Lung (tissue), 12 donors: ENCODE measurements around the gene DCLK2. TPM values are rescaled to one million over a fixed set of nuclear protein-coding genes. Genes with fewer than 3 reads are reported as not detected.

Source experiments
- ATAC-seq: fragments of 200-7000 bp; cut with Tn5 transposase; one replicate; pipeline ENCODE4 v1.9.1; 2020; ENCODE audit warnings: moderate number of reproducible peaks; ENCODE audit not compliant: insufficient read depth, low FRiP score
- DNase-seq, 3 donors: peaks; one replicate each; pipeline ENCODE4 v3.0.0-alpha.2; 2013 to 2017
- H3K27ac ChIP-seq, 2 donors: one replicate each; pipeline ENCODE4 v1.5.1; 2013; ENCODE audit warnings: mild to moderate bottlenecking in 2 of 2, moderate library complexity in 2 of 2, control low read depth in 1 of 2, inconsistent platforms in 1 of 2, low read depth in 1 of 2, low read length in 1 of 2
- H3K27me3 ChIP-seq, 3 donors: one replicate each; pipeline ENCODE4 v1.5.1; 2013; ENCODE audit warnings: low read length in 2 of 3; ENCODE audit not compliant: control insufficient read depth in 3 of 3, insufficient read depth in 3 of 3
- H3K36me3 ChIP-seq, 4 donors: one replicate each; pipeline ENCODE4 v1.5.1; 2013; ENCODE audit warnings: low read length in 4 of 4, mild to moderate bottlenecking in 1 of 4, moderate library complexity in 1 of 4; ENCODE audit not compliant: control insufficient read depth in 4 of 4, insufficient read depth in 4 of 4
- H3K4me1 ChIP-seq, 5 donors: one replicate each; pipeline ENCODE4 v1.5.1; 2013; ENCODE audit warnings: low read length in 5 of 5, mild to moderate bottlenecking in 2 of 5, moderate library complexity in 1 of 5; ENCODE audit not compliant: control insufficient read depth in 5 of 5, insufficient read depth in 5 of 5
- H3K4me3 ChIP-seq: one replicate; pipeline ENCODE4 v1.5.1; 2013; ENCODE audit warnings: mild to moderate bottlenecking, control low read depth, moderate library complexity
- H3K9ac ChIP-seq, 2 donors: one replicate each; pipeline ENCODE4 v1.5.1; 2013; ENCODE audit warnings: low read length in 2 of 2, control low read depth in 1 of 2; ENCODE audit not compliant: insufficient read depth in 1 of 2
- H3K9me3 ChIP-seq, 4 donors: one replicate each; pipeline ENCODE4 v1.5.1; 2013; ENCODE audit warnings: low read length in 3 of 4, mild to moderate bottlenecking in 1 of 4, moderate library complexity in 1 of 4; ENCODE audit not compliant: control insufficient read depth in 4 of 4, insufficient read depth in 3 of 4
- WGBS, 2 donors: extraction: QIAGEN DNeasy Blood & Tissue Kit; methylation state at CpG; one replicate each; pipeline ENCODE4 v1.1.7; 2013; 5-methylcytosine and 5-hydroxymethylcytosine counted together
- polyA plus RNA-seq, 2 donors: library from polyadenylated mRNA; stranded (reverse); fragments of 200-250 nt; gene quantifications; one replicate each; pipeline ENCODE4 v1.2.1, GENCODE V29; 2013
- total RNA-seq, 2 donors: library from RNA; depleted of rRNA in 1 of 2; stranded (reverse); fragments of >200 nt in 1 of 2; gene quantifications; one replicate each; pipeline ENCODE4 v1.2.1, GENCODE V29; 2014 to 2021
- TF ChIP-seq, protein P1 (sequence below): IDR thresholded peaks from 2 replicates; pipeline ENCODE4 v1.5.1; 2012; ENCODE audit warnings: mild to moderate bottlenecking; ENCODE audit errors: control extremely low read depth, extremely low read depth
- donor health status: control.
- donor health status: control.
- donor health status: Bipolar disorder and iron deficiency.
- donor health status: healthy.
- donor health status: DM: yes; HTN: yes; CAD: no.

DCLK2 gene
- total and polyA plus RNA-seq, 4 donors: 1.4 to 11.8 (median 2.7) TPM

DNA sequence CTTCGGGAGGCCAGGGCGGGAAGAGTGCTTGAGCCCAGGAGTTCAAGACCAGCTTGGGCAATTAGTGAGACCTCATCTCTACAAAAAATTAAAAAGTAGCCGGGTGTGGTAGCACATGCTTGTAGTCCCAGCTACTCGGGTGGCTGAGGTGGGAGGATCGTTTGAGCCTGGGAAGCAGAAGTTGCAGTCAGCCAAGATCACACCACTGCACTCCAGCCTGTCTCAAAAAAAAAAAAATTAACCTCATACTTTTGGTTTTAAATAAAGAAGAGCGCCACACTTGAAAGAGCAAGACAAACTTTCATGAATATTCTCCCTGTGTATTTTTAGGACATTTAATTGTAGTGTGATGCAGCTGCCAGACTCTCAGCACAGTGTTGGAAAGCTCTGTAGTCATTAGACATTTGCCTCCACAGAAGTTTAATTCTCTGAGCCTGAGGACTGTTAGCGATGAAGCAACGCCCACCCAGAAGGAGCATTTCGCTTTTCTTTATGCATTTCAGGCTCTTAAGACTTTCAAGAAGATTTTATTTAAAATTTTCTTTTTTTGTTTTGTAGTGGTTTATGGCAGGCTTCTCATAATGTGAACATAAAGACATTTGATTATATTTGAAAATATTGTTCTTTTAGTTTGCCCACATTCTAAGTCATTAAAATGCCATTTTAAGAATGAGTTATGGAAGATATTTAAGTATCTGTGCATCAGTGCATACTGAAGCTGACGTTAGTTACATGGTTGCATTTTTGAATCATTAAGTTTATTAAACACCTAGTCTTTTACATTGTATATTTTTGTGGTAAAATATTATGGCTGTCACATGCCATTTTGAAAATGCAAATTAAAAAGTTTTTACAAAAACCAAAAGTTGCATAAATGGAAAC is 45.8 kb downstream of the DCLK2 start:
- TF ChIP-seq, protein P1, sequence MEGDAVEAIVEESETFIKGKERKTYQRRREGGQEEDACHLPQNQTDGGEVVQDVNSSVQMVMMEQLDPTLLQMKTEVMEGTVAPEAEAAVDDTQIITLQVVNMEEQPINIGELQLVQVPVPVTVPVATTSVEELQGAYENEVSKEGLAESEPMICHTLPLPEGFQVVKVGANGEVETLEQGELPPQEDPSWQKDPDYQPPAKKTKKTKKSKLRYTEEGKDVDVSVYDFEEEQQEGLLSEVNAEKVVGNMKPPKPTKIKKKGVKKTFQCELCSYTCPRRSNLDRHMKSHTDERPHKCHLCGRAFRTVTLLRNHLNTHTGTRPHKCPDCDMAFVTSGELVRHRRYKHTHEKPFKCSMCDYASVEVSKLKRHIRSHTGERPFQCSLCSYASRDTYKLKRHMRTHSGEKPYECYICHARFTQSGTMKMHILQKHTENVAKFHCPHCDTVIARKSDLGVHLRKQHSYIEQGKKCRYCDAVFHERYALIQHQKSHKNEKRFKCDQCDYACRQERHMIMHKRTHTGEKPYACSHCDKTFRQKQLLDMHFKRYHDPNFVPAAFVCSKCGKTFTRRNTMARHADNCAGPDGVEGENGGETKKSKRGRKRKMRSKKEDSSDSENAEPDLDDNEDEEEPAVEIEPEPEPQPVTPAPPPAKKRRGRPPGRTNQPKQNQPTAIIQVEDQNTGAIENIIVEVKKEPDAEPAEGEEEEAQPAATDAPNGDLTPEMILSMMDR: no peak

DNA sequence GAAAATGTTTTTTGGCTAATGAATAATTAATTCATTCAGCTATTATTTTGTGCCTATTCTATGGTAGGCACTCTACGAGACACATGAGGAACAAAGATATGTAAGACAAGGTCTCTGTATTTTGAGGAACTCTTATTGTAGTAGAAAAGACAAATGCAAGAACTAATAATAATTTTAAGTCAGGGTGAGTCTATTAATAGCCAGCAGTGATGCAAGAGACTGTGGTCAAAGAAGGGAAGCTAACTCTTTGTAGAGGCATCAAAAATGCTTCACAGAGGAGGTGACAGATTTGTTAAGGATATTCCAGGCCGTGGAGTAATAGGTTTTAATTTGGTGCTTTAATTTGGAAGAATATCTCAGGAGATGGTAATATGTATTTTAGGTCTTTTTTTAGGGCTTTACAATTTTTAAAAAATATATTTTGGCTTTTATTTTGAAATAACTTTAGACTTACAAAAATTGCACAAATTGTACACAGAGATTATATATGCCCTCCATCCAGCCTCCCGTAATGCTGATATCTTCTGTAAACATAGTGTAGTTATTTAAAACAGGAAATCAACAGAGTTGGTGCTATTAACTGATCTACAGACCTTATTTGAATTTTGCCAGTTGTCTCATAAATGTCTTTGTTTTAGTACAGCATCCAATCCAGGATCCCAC is 48.1 kb downstream of the DCLK2 start:
- ATAC-seq: no peak
- Histone ChIP-seq H3K36me3 (no peaks in the 10 kb centered on the region), H3K27me3 (no peaks in the 10 kb centered on the region), H3K27ac (no peak overlapping the region), H3K4me3 (no peak overlapping the region), H3K9ac (no peak overlapping the region), H3K9me3 (peaks cover 0 to 4% (median 0%) of the 10 kb centered on the region in 4 donors), H3K4me1 (peaks cover 0 to 6% (median 0%) of the 10 kb centered on the region in 5 donors)
- WGBS, 2 donors: 31 to 55% methylated on average over 3 of the region's 3 CpGs
- TF ChIP-seq, protein P1: no peak
- DNase-seq: peak in 2 of 3 donors; percentile 25 to 46

More for the DNA sequence above, 45.8 kb downstream of the DCLK2 start:
- no peak overlapping the region for H3K9ac ChIP-seq
- no peak for ATAC-seq
- peaks cover 0 to 6% (median 0%) of the 10 kb centered on the region in 4 donors for H3K9me3 ChIP-seq
- no peaks in the 10 kb centered on the region for H3K27me3 ChIP-seq
- WGBS, 2 donors: 81 to 86% methylated on average over 10 of the region's 10 CpGs
- H3K27ac ChIP-seq: no peak overlapping the region
- H3K4me1 ChIP-seq: peaks cover 0 to 6% (median 0%) of the 10 kb centered on the region in 5 donors
- no peak for DNase-seq
- no peaks in the 10 kb centered on the region for H3K36me3 ChIP-seq
- H3K4me3 ChIP-seq: no peak overlapping the region

DNA sequence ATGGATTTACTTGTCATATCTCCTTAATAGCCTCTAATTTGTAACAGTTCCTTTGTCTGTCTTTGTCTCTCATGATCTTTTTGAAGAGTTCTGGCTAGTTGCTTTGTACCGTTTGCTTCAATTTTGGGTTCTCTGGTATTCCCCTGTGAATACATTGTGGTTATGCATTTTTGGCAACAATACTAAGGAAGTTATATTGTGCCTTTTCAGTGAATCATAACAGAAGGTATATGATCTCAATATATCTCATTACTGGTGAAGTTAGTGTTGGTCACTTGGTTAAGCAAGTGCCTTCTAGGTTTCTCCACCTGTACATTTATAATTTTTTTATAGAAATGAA is 48.6 kb downstream of the DCLK2 start:
- DNase-seq (no peak), ATAC-seq (no peak)
- TF ChIP-seq, protein P1: no peak
- no peak overlapping the region for H3K27ac ChIP-seq
- no peak overlapping the region for H3K4me3 ChIP-seq
- no peaks in the 10 kb centered on the region for H3K27me3 ChIP-seq
- no peaks in the 10 kb centered on the region for H3K36me3 ChIP-seq
- peaks cover 0 to 9% (median 2%) of the 10 kb centered on the region in 5 donors for H3K4me1 ChIP-seq
- 51 to 67% methylated on average over 1 of the region's 1 CpG for WGBS, 2 donors
- H3K9me3 ChIP-seq: no peaks in the 10 kb centered on the region
- no peak overlapping the region for H3K9ac ChIP-seq
